GM18870 (cell line): ENCODE data around the gene STYK1.

ENCODE experiments used
- ATAC-seq: cut with Tn5 transposase; IDR thresholded peaks from one replicate; pipeline ENCODE4 v1.9.1; 2021; ENCODE audit warnings: moderate library complexity; ENCODE audit not compliant: unreplicated experiment

The STYK1 gene

DNA sequence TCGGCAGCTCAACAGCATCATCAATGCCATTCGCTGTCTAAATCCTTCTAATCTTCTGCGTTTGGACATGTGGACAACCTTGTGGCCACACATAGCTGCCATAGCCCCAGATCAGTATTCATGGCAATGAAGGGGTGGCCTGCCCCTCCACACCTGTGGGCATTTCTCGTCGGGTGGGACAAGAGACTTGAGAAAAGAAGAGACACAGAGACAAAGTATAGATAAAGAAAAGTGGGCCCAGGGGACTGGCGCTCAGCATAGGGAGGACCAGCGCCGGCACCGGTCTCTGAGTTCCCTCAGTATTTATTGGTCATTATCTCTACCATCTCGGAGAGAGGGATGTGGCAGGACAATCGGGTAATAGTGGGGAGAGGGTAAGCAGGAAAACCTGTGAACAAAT is 102.7 kb downstream of the STYK1 start:
- ATAC-seq, result no peak
